Natural killer cell treated with Interleukin-12 subunit alpha and Interleukin-12 subunit beta and Interleukin-15 and Interleukin-18, amount 100 ng/mL, for 72 hours (primary cell): ENCODE data around the gene CAPZB. TPM values are rescaled to one million over a fixed set of nuclear protein-coding genes. Genes with fewer than 3 reads are reported as not detected.

Experiments used
- ATAC-seq, 2 donors: fragments of 150-1000 bp; cut with Tn5 transposase in 1 of 2; sonication (Bioruptor Pico), chemical (Tn5 transposase) in 1 of 2; 2 replicates each; pipeline ENCODE4 v1.10.0; 2021
- DNase-seq: peaks from one replicate; pipeline ENCODE4 v3.0.0; 2022; ENCODE audit warnings: low spot score
- H3K27ac Mint-ChIP-seq, 2 donors: 1 replicate in 1 of 2; 2 replicates in 1 of 2; pipeline ENCODE4 v1.8.0; 2022; ENCODE audit warnings: mixed read lengths in 2 of 2, mild to moderate bottlenecking in 1 of 2, moderate library complexity in 1 of 2
- H3K27me3 Mint-ChIP-seq, 2 donors: 1 replicate in 1 of 2; 2 replicates in 1 of 2; pipeline ENCODE4 v1.8.0; 2022; ENCODE audit warnings: mixed read lengths in 2 of 2
- H3K36me3 Mint-ChIP-seq: one replicate; pipeline ENCODE4 v1.8.0; 2022; ENCODE audit warnings: mixed read lengths
- H3K4me1 Mint-ChIP-seq, 2 donors: 1 replicate in 1 of 2; 2 replicates in 1 of 2; pipeline ENCODE4 v1.8.0; 2022; ENCODE audit warnings: low read depth in 2 of 2, mixed read lengths in 2 of 2, mild to moderate bottlenecking in 1 of 2
- H3K4me3 Mint-ChIP-seq: one replicate; pipeline ENCODE4 v1.8.0; 2022; ENCODE audit warnings: mixed read lengths
- H3K9me3 Mint-ChIP-seq: 2 replicates; pipeline ENCODE4 v1.8.0; 2022; ENCODE audit warnings: mixed read lengths
- total RNA-seq, 2 donors: library from RNA; stranded (reverse); gene quantifications; one replicate each; pipeline ENCODE4 v1.2.3, GENCODE V29; 2022

CAPZB gene
- total RNA-seq, 2 donors from 2014 or later: 270 to 359 TPM

DNA sequence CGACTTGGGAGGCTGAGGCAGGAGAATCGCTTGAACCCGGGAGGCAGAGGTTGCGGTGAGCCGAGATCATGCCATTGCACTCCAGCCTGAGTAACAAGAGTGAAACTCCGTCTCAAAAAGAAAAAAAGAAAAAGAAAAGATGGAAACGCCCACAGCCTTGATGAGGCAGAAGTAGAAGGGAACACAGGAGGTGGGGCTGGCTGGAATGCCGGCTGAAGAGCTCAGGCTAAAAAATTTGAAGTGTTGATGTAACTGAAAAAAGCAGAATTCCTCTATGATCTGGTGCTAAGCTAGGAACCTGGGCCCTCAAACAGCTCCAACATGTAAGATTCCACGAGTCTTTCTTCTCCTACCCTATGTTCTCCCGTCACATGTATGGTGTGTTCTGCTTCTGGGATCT, 119.6 kb downstream of the CAPZB start:
- ATAC-seq: no peak
- no peak overlapping the region for H3K4me3 Mint-ChIP-seq
- no peaks in the 10 kb centered on the region for H3K36me3 Mint-ChIP-seq
- H3K27ac Mint-ChIP-seq: no peak overlapping the region
- H3K27me3 Mint-ChIP-seq: no peaks in the 10 kb centered on the region
- H3K9me3 Mint-ChIP-seq: no peaks in the 10 kb centered on the region
- peaks cover 21 to 38% of the 10 kb centered on the region in 2 donors for H3K4me1 Mint-ChIP-seq
- DNase-seq: no peak

- Mint-ChIP-seq H3K36me3 (no peaks in the 10 kb centered on the region), H3K4me3 (no peak overlapping the region), H3K9me3 (no peaks in the 10 kb centered on the region), H3K27me3 (no peaks in the 10 kb centered on the region), H3K27ac (no peak overlapping the region), H3K4me1 (peaks cover 17 to 43% of the 10 kb centered on the region in 2 donors)
- DNase-seq (no peak), ATAC-seq (no peak)
Measured at GRCh38 chr1:19363536-19364152, 121.7 kb downstream of the CAPZB start.

DNA sequence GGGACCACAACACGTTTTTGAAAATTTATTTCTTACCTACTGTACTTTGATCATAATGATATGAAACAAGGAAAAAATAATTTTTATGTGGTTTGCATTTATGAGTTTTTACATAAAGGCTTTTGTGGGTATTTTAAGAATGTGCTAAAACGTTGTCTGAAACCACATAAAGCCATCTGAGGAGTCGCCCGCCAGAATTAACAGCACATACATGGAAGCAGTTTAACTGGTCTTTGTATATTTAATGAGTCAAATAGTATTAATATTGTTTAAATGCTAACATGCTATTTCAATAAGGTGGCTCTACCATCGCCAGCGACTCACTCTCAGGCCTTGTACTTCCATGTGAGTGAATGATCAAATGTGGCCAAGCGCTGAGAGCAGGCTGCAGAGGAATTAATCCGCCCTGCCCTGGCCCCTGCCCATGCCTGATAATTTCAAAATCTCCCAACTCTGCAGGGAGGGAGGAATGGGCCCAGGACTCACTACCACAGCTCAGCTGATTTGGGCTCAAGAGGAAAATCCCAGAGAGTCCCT, 123.7 kb downstream of the CAPZB start:
- H3K27me3 Mint-ChIP-seq: no peaks in the 10 kb centered on the region
- H3K36me3 Mint-ChIP-seq: no peaks in the 10 kb centered on the region
- H3K4me3 Mint-ChIP-seq: no peak overlapping the region
- H3K9me3 Mint-ChIP-seq: no peaks in the 10 kb centered on the region
- ATAC-seq: no peak
- no peak for DNase-seq
- H3K4me1 Mint-ChIP-seq: peaks cover 11 to 42% of the 10 kb centered on the region in 2 donors
- no peak overlapping the region for H3K27ac Mint-ChIP-seq

GRCh38 chr1:19360843-19361610, 124.3 kb downstream of the CAPZB start:
- Mint-ChIP-seq H3K27me3 (no peaks in the 10 kb centered on the region), H3K4me1 (peaks cover 11 to 39% of the 10 kb centered on the region in 2 donors), H3K36me3 (no peaks in the 10 kb centered on the region), H3K9me3 (no peaks in the 10 kb centered on the region), H3K27ac (peak overlapping the region in 1 of 2 donors; percentile 30), H3K4me3 (no peak overlapping the region)
- DNase-seq (no peak), ATAC-seq (no peak)

DNA sequence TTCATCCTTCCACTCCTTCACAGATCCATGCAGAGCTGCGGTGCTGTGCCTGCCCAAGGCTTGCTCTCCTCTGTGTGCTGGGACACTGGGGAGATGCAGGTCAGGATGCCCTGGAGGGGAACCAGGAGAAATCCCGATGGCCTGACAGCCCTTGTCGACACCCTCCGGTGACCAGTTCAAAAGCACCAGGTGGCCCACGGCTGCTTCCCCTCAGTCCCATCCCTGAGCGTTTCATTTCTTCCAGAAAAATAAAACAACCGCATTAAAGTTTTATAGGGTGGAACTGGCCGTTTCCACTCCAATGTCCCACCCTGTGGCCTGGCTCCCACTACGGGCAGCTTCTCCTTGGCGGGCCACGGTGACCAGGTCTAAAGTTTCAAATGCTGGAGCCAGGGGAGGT, 124.9 kb downstream of the CAPZB start:
- ATAC-seq (no peak), DNase-seq (no peak)
- peaks cover 11 to 39% of the 10 kb centered on the region in 2 donors for H3K4me1 Mint-ChIP-seq
- no peaks in the 10 kb centered on the region for H3K27me3 Mint-ChIP-seq
- peak overlapping the region in 1 of 2 donors; percentile 30 for H3K27ac Mint-ChIP-seq
- H3K36me3 Mint-ChIP-seq: no peaks in the 10 kb centered on the region
- H3K4me3 Mint-ChIP-seq: no peak overlapping the region
- H3K9me3 Mint-ChIP-seq: no peaks in the 10 kb centered on the region

- DNase-seq: no peak
Measured at GRCh38 chr1:19360016-19360415, 125.3 kb downstream of the CAPZB start.

GRCh38 chr1:19359357-19359756, 126.0 kb downstream of the CAPZB start:
- ATAC-seq (peak; percentile 49 to 58), DNase-seq (no peak)
- H3K27ac Mint-ChIP-seq: no peak overlapping the region
- no peaks in the 10 kb centered on the region for H3K27me3 Mint-ChIP-seq
- no peak overlapping the region for H3K4me3 Mint-ChIP-seq
- peaks cover 11 to 33% of the 10 kb centered on the region in 2 donors for H3K4me1 Mint-ChIP-seq
- H3K36me3 Mint-ChIP-seq: no peaks in the 10 kb centered on the region
- H3K9me3 Mint-ChIP-seq: no peaks in the 10 kb centered on the region

More at GRCh38 chr1:19360016-19360415, 125.3 kb downstream of the CAPZB start:
- H3K4me3 Mint-ChIP-seq: no peak overlapping the region
- no peaks in the 10 kb centered on the region for H3K27me3 Mint-ChIP-seq
- no peaks in the 10 kb centered on the region for H3K36me3 Mint-ChIP-seq
- peak in 1 of 2 donors; percentile 51 for ATAC-seq
- peaks cover 11 to 35% of the 10 kb centered on the region in 2 donors for H3K4me1 Mint-ChIP-seq
- no peaks in the 10 kb centered on the region for H3K9me3 Mint-ChIP-seq
- H3K27ac Mint-ChIP-seq: no peak overlapping the region

- ATAC-seq (no peak), DNase-seq (no peak)
- Mint-ChIP-seq H3K27ac (no peak overlapping the region), H3K4me1 (peaks cover 11 to 34% of the 10 kb centered on the region in 2 donors), H3K9me3 (no peaks in the 10 kb centered on the region), H3K4me3 (no peak overlapping the region), H3K27me3 (no peaks in the 10 kb centered on the region), H3K36me3 (no peaks in the 10 kb centered on the region)
Measured at GRCh38 chr1:19358710-19359109, 126.6 kb downstream of the CAPZB start.

- Mint-ChIP-seq H3K9me3 (no peaks in the 10 kb centered on the region), H3K36me3 (no peaks in the 10 kb centered on the region), H3K4me1 (peaks cover 11 to 30% of the 10 kb centered on the region in 2 donors), H3K27me3 (no peaks in the 10 kb centered on the region), H3K4me3 (no peak overlapping the region), H3K27ac (no peak overlapping the region)
- ATAC-seq: no peak
- DNase-seq: no peak
Measured at GRCh38 chr1:19357299-19357986, 127.9 kb downstream of the CAPZB start.

GRCh38 chr1:19356266-19356665, 129.1 kb downstream of the CAPZB start:
- Mint-ChIP-seq H3K27me3 (no peaks in the 10 kb centered on the region), H3K27ac (no peak overlapping the region), H3K4me3 (no peak overlapping the region), H3K9me3 (no peaks in the 10 kb centered on the region), H3K4me1 (peaks cover 10 to 27% of the 10 kb centered on the region in 2 donors), H3K36me3 (no peaks in the 10 kb centered on the region)
- ATAC-seq: no peak
- peak; percentile 28 for DNase-seq

GRCh38 chr1:19354531-19354981, 130.8 kb downstream of the CAPZB start:
- Mint-ChIP-seq H3K4me3 (no peak overlapping the region), H3K9me3 (no peaks in the 10 kb centered on the region), H3K27ac (no peak overlapping the region), H3K36me3 (no peaks in the 10 kb centered on the region), H3K27me3 (no peaks in the 10 kb centered on the region), H3K4me1 (peaks cover 0 to 14% of the 10 kb centered on the region in 2 donors)
- DNase-seq (no peak), ATAC-seq (no peak)

GRCh38 chr1:19353596-19353995, 131.7 kb downstream of the CAPZB start:
- Mint-ChIP-seq H3K4me1 (peaks cover 0 to 13% of the 10 kb centered on the region in 2 donors), H3K4me3 (no peak overlapping the region), H3K9me3 (no peaks in the 10 kb centered on the region), H3K27me3 (no peaks in the 10 kb centered on the region), H3K27ac (no peak overlapping the region), H3K36me3 (no peaks in the 10 kb centered on the region)
- no peak for ATAC-seq
- DNase-seq: no peak

- DNase-seq (no peak), ATAC-seq (no peak)
- no peaks in the 10 kb centered on the region for H3K27me3 Mint-ChIP-seq
- no peaks in the 10 kb centered on the region for H3K9me3 Mint-ChIP-seq
- H3K27ac Mint-ChIP-seq: peak overlapping the region in 1 of 2 donors; percentile 75
- no peak overlapping the region for H3K4me3 Mint-ChIP-seq
- H3K36me3 Mint-ChIP-seq: no peaks in the 10 kb centered on the region
- H3K4me1 Mint-ChIP-seq: peaks cover 0 to 9% of the 10 kb centered on the region in 2 donors
Measured at GRCh38 chr1:19352839-19353238, 132.5 kb downstream of the CAPZB start.

DNA sequence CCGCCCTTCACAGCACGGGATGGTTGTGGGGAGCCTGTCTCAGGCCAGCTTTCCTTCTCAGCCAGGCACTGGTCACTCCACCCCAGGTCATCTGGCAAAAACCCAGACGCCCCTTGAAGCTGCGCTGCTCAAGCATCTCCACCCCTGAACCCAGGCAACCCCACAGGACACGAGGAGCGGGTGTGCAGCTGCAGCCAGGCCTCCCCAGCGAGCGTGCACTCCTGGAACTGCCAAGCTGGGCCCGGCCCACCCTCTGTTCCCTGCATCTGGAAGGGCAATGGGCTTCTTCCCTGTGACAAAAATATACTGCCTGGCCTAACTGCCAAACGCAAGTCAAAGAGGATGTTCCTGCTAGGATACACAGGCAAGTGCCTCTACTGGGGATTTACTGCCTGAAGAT, 133.5 kb downstream of the CAPZB start:
- Mint-ChIP-seq H3K36me3 (no peaks in the 10 kb centered on the region), H3K27ac (no peak overlapping the region), H3K4me3 (no peak overlapping the region), H3K9me3 (no peaks in the 10 kb centered on the region), H3K27me3 (no peaks in the 10 kb centered on the region), H3K4me1 (peaks cover 0 to 9% of the 10 kb centered on the region in 2 donors)
- DNase-seq: no peak
- no peak for ATAC-seq
